NK-92 (cell line): ENCODE data around the gene RNF130.
"Not testable (repeated sequence)": the region's sequence is repeated elsewhere in the genome, so short reads cannot be mapped to it uniquely, and the experiment has no call there.

Experiments used
- DNase-seq: peaks from one replicate; lab custom pipeline; 2025; ENCODE audit not compliant: unreplicated experiment; lab: John Stamatoyannopoulos, UW

The RNF130 gene

GRCh38 chr5:180103487-180104167, 32.1 kb upstream of the RNF130 start:
- no peak for DNase-seq

- DNase-seq: no peak
Measured at GRCh38 chr5:180102636-180103035, 31.1 kb upstream of the RNF130 start.

GRCh38 chr5:180101451-180102105, 30.0 kb upstream of the RNF130 start:
- DNase-seq: no peak

- no peak for DNase-seq
Measured at GRCh38 chr5:180100621-180101450, 29.3 kb upstream of the RNF130 start.

GRCh38 chr5:180099733-180100611, 28.4 kb upstream of the RNF130 start:
- no peak for DNase-seq

- DNase-seq: no peak
Measured at GRCh38 chr5:180098991-180099732, 27.6 kb upstream of the RNF130 start.

GRCh38 chr5:180098526-180098925, 27.0 kb upstream of the RNF130 start:
- no peak for DNase-seq

- DNase-seq: no peak
Measured at GRCh38 chr5:180097926-180098325, 26.4 kb upstream of the RNF130 start.

GRCh38 chr5:180097163-180097894, 25.8 kb upstream of the RNF130 start:
- no peak for DNase-seq

GRCh38 chr5:180096616-180097015, 25.1 kb upstream of the RNF130 start:
- DNase-seq: no peak

- DNase-seq: no peak
Measured at GRCh38 chr5:180095545-180095944, 24.0 kb upstream of the RNF130 start.

- no peak for DNase-seq
Measured at GRCh38 chr5:180093651-180094382, 22.3 kb upstream of the RNF130 start.

GRCh38 chr5:180093241-180093640, 21.7 kb upstream of the RNF130 start:
- DNase-seq: no peak

GRCh38 chr5:180090769-180091546, 19.4 kb upstream of the RNF130 start:
- no peak for DNase-seq

- DNase-seq: no peak
Measured at GRCh38 chr5:180090098-180090768, 18.7 kb upstream of the RNF130 start.

- not testable (repeated sequence) for DNase-seq
Measured at GRCh38 chr5:180089628-180090027, 18.1 kb upstream of the RNF130 start.

- DNase-seq: no peak
Measured at GRCh38 chr5:180088561-180088960, 17.0 kb upstream of the RNF130 start.
